ENCODE data around the gene CACNA1H.
"Not testable (repeated sequence)": the region's sequence is repeated elsewhere in the genome, so short reads cannot be mapped to it uniquely, and the experiment has no call there.

CACNA1H gene

GRCh38 chr16:1176280-1176897 lies 23.5 kb downstream of the CACNA1H start:
- DNase-seq: no peak

GRCh38 chr16:1177053-1177452 lies 24.1 kb downstream of the CACNA1H start:
- no peak for DNase-seq

GRCh38 chr16:1177750-1178149 lies 24.8 kb downstream of the CACNA1H start:
- no peak for DNase-seq

- no peak for DNase-seq
Measured at GRCh38 chr16:1178295-1178910, 25.5 kb downstream of the CACNA1H start.

- DNase-seq: no peak
Measured at GRCh38 chr16:1180549-1181403, 27.9 kb downstream of the CACNA1H start.

GRCh38 chr16:1181404-1182315 lies 28.8 kb downstream of the CACNA1H start:
- no peak for DNase-seq

- no peak for DNase-seq
Measured at GRCh38 chr16:1182316-1182671, 29.4 kb downstream of the CACNA1H start.

- no peak for DNase-seq
Measured at GRCh38 chr16:1182950-1183907, 30.3 kb downstream of the CACNA1H start.

- no peak for DNase-seq
Measured at GRCh38 chr16:1184156-1184868, 31.4 kb downstream of the CACNA1H start.

- DNase-seq: no peak
Measured at GRCh38 chr16:1184980-1185379, 32.1 kb downstream of the CACNA1H start.

- DNase-seq: not testable (repeated sequence)
Measured at GRCh38 chr16:1185460-1186207, 32.7 kb downstream of the CACNA1H start.

GRCh38 chr16:1188432-1189189 lies 35.7 kb downstream of the CACNA1H start:
- DNase-seq: no peak

- no peak for DNase-seq
Measured at GRCh38 chr16:1189455-1189854, 36.5 kb downstream of the CACNA1H start.

GRCh38 chr16:1190789-1191188 lies 37.9 kb downstream of the CACNA1H start:
- DNase-seq: not testable (repeated sequence)

GRCh38 chr16:1192384-1193073 lies 39.6 kb downstream of the CACNA1H start:
- DNase-seq: no peak

GRCh38 chr16:1193143-1193824 lies 40.4 kb downstream of the CACNA1H start:
- no peak for DNase-seq

GRCh38 chr16:1193825-1194581 lies 41.1 kb downstream of the CACNA1H start:
- DNase-seq: no peak
